HEK293 (cell line): ENCODE measurements around the gene CAMKMT.

Experiments
- CTCF ChIP-seq: fragments of 450-650 bp; formaldehyde crosslinking; IDR thresholded peaks from 2 replicates; pipeline ENCODE4 v1.5.1; 2016; ENCODE audit warnings: missing biosample characterization, missing genetic modification characterization
- EGR2 ChIP-seq: fragments of 450-650 bp; formaldehyde crosslinking; IDR thresholded peaks from 2 replicates; pipeline ENCODE4 v1.5.1; 2016; ENCODE audit warnings: low read depth, missing biosample characterization, missing genetic modification characterization
- HOXA7 ChIP-seq: sonication (generic); formaldehyde crosslinking; IDR thresholded peaks from 2 replicates; pipeline ENCODE4 v1.8.1; 2022; ENCODE audit warnings: missing genetic modification reagents, borderline replicate concordance
- INSM2 ChIP-seq: fragments of 450-650 bp; formaldehyde crosslinking; IDR thresholded peaks from 2 replicates; pipeline ENCODE4 v1.5.1; 2016; ENCODE audit warnings: missing biosample characterization, missing genetic modification characterization
- KLF1 ChIP-seq: fragments of 450-650 bp; formaldehyde crosslinking; IDR thresholded peaks from 2 replicates; pipeline ENCODE4 v1.5.1; 2016; ENCODE audit warnings: missing biosample characterization, missing genetic modification characterization
- YY1 ChIP-seq: fragments of 450-650 bp; formaldehyde crosslinking; IDR thresholded peaks from 2 replicates; pipeline ENCODE4 v1.5.1; 2018; ENCODE audit warnings: missing biosample characterization, missing genetic modification characterization
- ZBTB11 ChIP-seq: fragments of 450-650 bp; formaldehyde crosslinking; conservative IDR thresholded peaks from 2 replicates; pipeline ENCODE4 v1.5.1; 2016; ENCODE audit warnings: low read depth, missing biosample characterization, missing genetic modification characterization
- ZBTB20 ChIP-seq: fragments of 450-650 bp; formaldehyde crosslinking; IDR thresholded peaks from 2 replicates; pipeline ENCODE4 v1.5.1; 2016; ENCODE audit warnings: missing biosample characterization, missing genetic modification characterization
- ZFP37 ChIP-seq: fragments of 450-650 bp; formaldehyde crosslinking; IDR thresholded peaks from 2 replicates; pipeline ENCODE4 v1.5.1; 2016; ENCODE audit warnings: missing biosample characterization, missing genetic modification characterization
- ZNF121 ChIP-seq: fragments of 450-650 bp; formaldehyde crosslinking; IDR thresholded peaks from 2 replicates; pipeline ENCODE4 v1.5.1; 2016; ENCODE audit warnings: missing biosample characterization, missing genetic modification characterization
- ZNF24 ChIP-seq: fragments of 450-650 bp; formaldehyde crosslinking; IDR thresholded peaks from 2 replicates; pipeline ENCODE4 v1.5.1; 2016; ENCODE audit warnings: missing biosample characterization, missing genetic modification characterization
- ZNF692 ChIP-seq: fragments of 450-650 bp; formaldehyde crosslinking; IDR thresholded peaks from 2 replicates; pipeline ENCODE4 v1.5.1; 2016; ENCODE audit warnings: missing biosample characterization, missing genetic modification characterization
- ZNF768 ChIP-seq: fragments of 450-650 bp; formaldehyde crosslinking; IDR thresholded peaks from 2 replicates; pipeline ENCODE4 v1.5.1; 2018; ENCODE audit warnings: missing biosample characterization, mild to moderate bottlenecking, missing genetic modification characterization
- TF ChIP-seq, protein P1 (sequence below): sonication (generic); formaldehyde crosslinking; IDR thresholded peaks from 2 replicates; pipeline ENCODE4 v1.8.1; 2022; ENCODE audit warnings: mild to moderate bottlenecking, moderate library complexity, missing genetic modification reagents

DNA sequence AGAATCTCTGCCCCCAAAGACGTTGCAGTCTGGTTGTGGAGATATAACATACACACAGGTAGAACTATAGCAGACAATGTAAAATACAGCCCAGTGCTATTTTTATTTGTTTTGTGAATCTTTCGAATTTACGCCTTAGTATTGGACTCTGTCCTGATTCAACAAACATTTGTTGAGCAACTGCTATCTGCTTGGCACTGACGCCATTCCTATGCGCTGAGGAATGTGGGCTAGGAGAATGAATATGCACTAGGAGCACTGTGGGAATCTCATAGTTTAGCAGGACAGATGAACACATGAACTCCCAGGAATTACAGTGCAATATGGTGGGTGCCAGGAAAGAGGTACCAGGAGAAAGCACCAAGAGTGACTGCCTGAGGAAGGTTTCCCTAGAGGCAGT, 398.1 kb downstream of the CAMKMT start:
- no peak for TF ChIP-seq CTCF
- no peak for TF ChIP-seq KLF1 (tag by site-specific recombination)
- TF ChIP-seq, protein P1, sequence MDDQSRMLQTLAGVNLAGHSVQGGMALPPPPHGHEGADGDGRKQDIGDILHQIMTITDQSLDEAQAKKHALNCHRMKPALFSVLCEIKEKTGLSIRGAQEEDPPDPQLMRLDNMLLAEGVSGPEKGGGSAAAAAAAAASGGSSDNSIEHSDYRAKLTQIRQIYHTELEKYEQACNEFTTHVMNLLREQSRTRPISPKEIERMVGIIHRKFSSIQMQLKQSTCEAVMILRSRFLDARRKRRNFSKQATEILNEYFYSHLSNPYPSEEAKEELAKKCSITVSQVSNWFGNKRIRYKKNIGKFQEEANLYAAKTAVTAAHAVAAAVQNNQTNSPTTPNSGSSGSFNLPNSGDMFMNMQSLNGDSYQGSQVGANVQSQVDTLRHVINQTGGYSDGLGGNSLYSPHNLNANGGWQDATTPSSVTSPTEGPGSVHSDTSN (CRISPR knock-in tag), result no peak
- TF ChIP-seq ZNF24 (tag by site-specific recombination), result no peak
- no peak for TF ChIP-seq YY1 (tag by site-specific recombination)
- TF ChIP-seq INSM2 (tag by site-specific recombination), result no peak
- no peak for TF ChIP-seq ZNF692 (tag by site-specific recombination)
- no peak for TF ChIP-seq ZNF768 (tag by site-specific recombination)
- TF ChIP-seq ZNF121 (tag by site-specific recombination), result no peak
- TF ChIP-seq ZBTB20 (tag by site-specific recombination), result no peak
- TF ChIP-seq HOXA7 (CRISPR knock-in tag), result no peak
- TF ChIP-seq ZFP37, result no peak
- TF ChIP-seq ZBTB11, result no peak
- TF ChIP-seq EGR2 (tag by site-specific recombination), result no peak
